GM12875 (cell line): Measurements from ENCODE around the gene MOV10L1.

Experiments used
- H3K4me3 ChIP-seq: one replicate; pipeline ENCODE4 v1.5.1; 2011; ENCODE audit warnings: low read depth, low read length, control low read depth
- CTCF ChIP-seq: IDR thresholded peaks from 2 replicates; pipeline ENCODE4 v1.5.1; 2011; ENCODE audit warnings: low read depth, mild to moderate bottlenecking, control low read depth, inconsistent platforms, low read length, moderate library complexity, borderline replicate concordance; ENCODE audit not compliant: insufficient read depth

The MOV10L1 gene

GRCh38 chr22:50184902-50185374 is 95.1 kb downstream of the MOV10L1 start:
- peak overlapping the region; percentile 70 for H3K4me3 ChIP-seq
- TF ChIP-seq CTCF: no peak

- TF ChIP-seq CTCF: no peak
- H3K4me3 ChIP-seq: peak within 1 kb of the TSS; percentile 84
Observed at GRCh38 chr22:50185375-50186087, 95.7 kb downstream of the MOV10L1 start, which contains the start of gene TRABD. Gene TRABD (plus strand): TSS chr22:50185913. CDS start chr22:50193061, 7,148 bp downstream.

GRCh38 chr22:50186181-50186714 is 96.4 kb downstream of the MOV10L1 start:
- 0 out of 2 replicates have a peak, but pooled peaks have one; percentile 6 for TF ChIP-seq CTCF
- peak overlapping the region; percentile 84 for H3K4me3 ChIP-seq

GRCh38 chr22:50186761-50187523 is 97.1 kb downstream of the MOV10L1 start:
- no peak for TF ChIP-seq CTCF
- H3K4me3 ChIP-seq: peak overlapping the region; percentile 84

- no peak overlapping the region for H3K4me3 ChIP-seq
- no peak for TF ChIP-seq CTCF
Observed at GRCh38 chr22:50188356-50188755, 98.5 kb downstream of the MOV10L1 start.

- TF ChIP-seq CTCF: no peak
Observed at GRCh38 chr22:50189184-50189848, 99.5 kb downstream of the MOV10L1 start.

More at GRCh38 chr22:50189184-50189848, 99.5 kb downstream of the MOV10L1 start:
- H3K4me3 ChIP-seq: peak overlapping the region; percentile 57
